CD4-positive, alpha-beta memory T cell (primary cell): ENCODE results near the gene ERBB4. TPM values are rescaled to one million over a fixed set of nuclear protein-coding genes. Genes with fewer than 3 reads are reported as not detected.
"Not testable (repeated sequence)": the region's sequence is repeated elsewhere in the genome, so short reads cannot be mapped to it uniquely, and the experiment has no call there.

Experiments
- CTCF ChIA-PET: fragments of 350-600 bp; sonication (Branson Sonifier 250); formaldehyde crosslinking; loops from one replicate; lab custom pipeline; 2021; ENCODE audit warnings: inconsistent platforms; ENCODE audit not compliant: partially characterized antibody; lab: Charles Lee
- POLR2A ChIA-PET: fragments of 350-600 bp; sonication (Branson Sonifier 250); formaldehyde crosslinking; loops from one replicate; lab custom pipeline; 2021; ENCODE audit not compliant: partially characterized antibody; lab: Charles Lee
- DNase-seq, 5 donors: peaks; one replicate each; pipeline versions ENCODE4 v3.0.0 to v3.0.0-alpha.2; 2020 to 2022; ENCODE audit warnings: mixed read lengths in 1 of 5
- H3K27ac ChIP-seq: one replicate; pipeline ENCODE4 v1.7.0; 2013; ENCODE audit warnings: low read depth, low read length
- H3K27me3 ChIP-seq: 2 replicates; pipeline ENCODE4 v1.7.0; 2013; ENCODE audit warnings: mild to moderate bottlenecking, low read length, moderate library complexity; ENCODE audit not compliant: insufficient read depth
- H3K36me3 ChIP-seq: 2 replicates; pipeline ENCODE4 v1.7.0; 2013; ENCODE audit warnings: mild to moderate bottlenecking, low read length, moderate library complexity; ENCODE audit not compliant: insufficient read depth
- H3K4me1 ChIP-seq: 2 replicates; pipeline ENCODE4 v1.7.0; 2013; ENCODE audit warnings: mild to moderate bottlenecking, low read length, moderate library complexity; ENCODE audit not compliant: insufficient read depth
- H3K4me3 ChIP-seq, 2 donors: one replicate each; pipeline ENCODE4 v1.7.0; 2013; ENCODE audit warnings: low read length in 2 of 2, mild to moderate bottlenecking in 1 of 2
- H3K9me3 ChIP-seq, 2 donors: one replicate each; pipeline ENCODE4 v1.7.0; 2013; ENCODE audit warnings: low read length in 2 of 2, control low read depth in 1 of 2; ENCODE audit not compliant: control insufficient read depth in 1 of 2
- H3K27ac Mint-ChIP-seq, 7 donors: one replicate each; pipeline ENCODE4 v1.8.0; 2020 to 2021; ENCODE audit warnings: mixed read lengths in 7 of 7, mild to moderate bottlenecking in 6 of 7, inconsistent platforms in 3 of 7, moderate library complexity in 3 of 7
- H3K27me3 Mint-ChIP-seq, 2 donors: one replicate each; pipeline ENCODE4 v1.8.0; 2020 to 2021; ENCODE audit warnings: mixed read lengths in 2 of 2
- H3K36me3 Mint-ChIP-seq, 2 donors: one replicate each; pipeline ENCODE4 v1.8.0; 2020 to 2021; ENCODE audit warnings: mixed read lengths in 2 of 2, inconsistent platforms in 1 of 2, mild to moderate bottlenecking in 1 of 2
- H3K4me1 Mint-ChIP-seq, 4 donors: one replicate each; pipeline ENCODE4 v1.8.0; 2020 to 2021; ENCODE audit warnings: mixed read lengths in 4 of 4, mild to moderate bottlenecking in 1 of 4
- H3K4me3 Mint-ChIP-seq, 8 donors: one replicate each; pipeline ENCODE4 v1.8.0; 2020 to 2021; ENCODE audit warnings: mixed read lengths in 8 of 8, mild to moderate bottlenecking in 7 of 8, moderate library complexity in 6 of 8, inconsistent platforms in 3 of 8
- H3K9me3 Mint-ChIP-seq, 8 donors: one replicate each; pipeline ENCODE4 v1.8.0; 2020 to 2021; ENCODE audit warnings: mixed read lengths in 8 of 8, mild to moderate bottlenecking in 5 of 8, inconsistent platforms in 3 of 8, moderate library complexity in 1 of 8
- intact Hi-C: fragments of 100-400 bp; cut with micrococcal nuclease; formaldehyde crosslinking; loops from one replicate; pipeline ENCODE4 v1.15.1; 2023
- polyA plus RNA-seq, 2 donors: library from polyadenylated mRNA; unstranded; fragments of 300-500 nt; fragmentation: Illumina TruSeq; gene quantifications; one replicate each; pipeline ENCODE4 v1.2.3, GENCODE V29; 2021
- total RNA-seq, 2 experiments: library from RNA; stranded (reverse); gene quantifications; one replicate each; pipeline ENCODE4 v1.2.3, GENCODE V29; 2021

Gene ERBB4
- total and polyA plus RNA-seq, 4 experiments from 2014 or later = not detected

GRCh38 chr2:212191438-212191837, 347.2 kb downstream of the ERBB4 start:
- intact Hi-C loops, CTCF ChIA-PET, H3K4me1 ChIP-seq, POLR2A ChIA-PET, H3K27me3 ChIP-seq, H3K4me1 Mint-ChIP-seq, H3K36me3 Mint-ChIP-seq, H3K9me3 ChIP-seq, H3K4me3 ChIP-seq, H3K36me3 ChIP-seq, H3K9me3 Mint-ChIP-seq, H3K4me3 Mint-ChIP-seq, H3K27ac ChIP-seq, H3K27ac Mint-ChIP-seq, DNase-seq, H3K27me3 Mint-ChIP-seq: not testable (repeated sequence)

GRCh38 chr2:212186166-212186565, 352.4 kb downstream of the ERBB4 start:
- Histone ChIP-seq H3K9me3 (no peaks in the 10 kb centered on the region), H3K27ac (no peak overlapping the region), H3K4me3 (no peak overlapping the region), H3K4me1 (no peaks in the 10 kb centered on the region), H3K27me3 (no peaks in the 10 kb centered on the region), H3K36me3 (no peaks in the 10 kb centered on the region)
- no peak for DNase-seq
- ChIA-PET CTCF (no interaction called here), POLR2A (no interaction called here)
- Mint-ChIP-seq H3K9me3 (peaks cover 0 to 4% (median 0%) of the 10 kb centered on the region in 8 donors), H3K4me1 (no peaks in the 10 kb centered on the region), H3K27ac (no peak overlapping the region), H3K36me3 (no peaks in the 10 kb centered on the region), H3K27me3 (no peaks in the 10 kb centered on the region), H3K4me3 (no peak overlapping the region)
- intact Hi-C loops = no loop called here

GRCh38 chr2:212181646-212182045, 357.0 kb downstream of the ERBB4 start:
- H3K36me3 ChIP-seq = no peaks in the 10 kb centered on the region

DNA sequence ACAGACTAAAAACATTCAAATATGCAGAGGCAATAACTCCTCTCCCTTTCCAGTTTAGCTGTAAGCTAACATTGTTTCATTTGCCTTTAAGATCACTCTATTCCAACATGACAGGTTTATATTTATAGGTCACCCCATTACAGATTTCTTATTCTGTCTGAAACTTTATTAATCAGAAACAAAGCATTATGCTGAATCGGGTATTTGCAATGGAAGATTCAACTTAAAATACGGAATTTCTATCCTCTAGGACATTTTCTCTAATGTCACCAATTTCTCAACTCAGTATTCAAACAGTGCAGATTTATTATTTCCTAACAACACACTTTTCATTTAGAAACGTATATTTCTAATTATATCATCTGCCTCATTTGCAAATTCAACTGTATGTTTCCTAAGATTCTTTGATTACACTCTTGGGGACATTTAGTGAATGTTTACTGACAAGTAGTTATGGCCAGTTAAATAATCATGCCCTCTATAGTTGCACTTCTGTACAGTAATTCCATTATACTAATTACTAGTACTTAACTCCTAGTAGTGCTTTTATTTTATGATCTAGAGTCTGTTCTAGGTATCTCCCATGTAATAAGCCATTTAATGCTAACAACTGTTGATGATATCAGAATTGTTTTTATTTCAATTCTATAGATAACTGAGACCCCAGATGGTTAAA, 358.1 kb downstream of the ERBB4 start:
- intact Hi-C loops = loop anchor here (2.0 kb wide), 1 partner anchor 42 kb away; no protein-coding TSS in a partner anchor
- no peaks in the 10 kb centered on the region for H3K27me3 ChIP-seq
- Mint-ChIP-seq H3K4me1 (no peaks in the 10 kb centered on the region), H3K36me3 (no peaks in the 10 kb centered on the region), H3K9me3 (peaks cover 0 to 3% (median 0%) of the 10 kb centered on the region in 8 donors), H3K4me3 (no peak overlapping the region), H3K27ac (no peak overlapping the region), H3K27me3 (no peaks in the 10 kb centered on the region)
- ChIA-PET POLR2A (no interaction called here), CTCF (no interaction called here)
- H3K9me3 ChIP-seq = no peaks in the 10 kb centered on the region
- DNase-seq = no peak
- no peaks in the 10 kb centered on the region for H3K4me1 ChIP-seq
- no peak overlapping the region for H3K27ac ChIP-seq
- H3K4me3 ChIP-seq = no peak overlapping the region
- no peaks in the 10 kb centered on the region for H3K36me3 ChIP-seq

More at GRCh38 chr2:212181646-212182045, 357.0 kb downstream of the ERBB4 start:
- H3K4me3 Mint-ChIP-seq = no peak overlapping the region
- Histone ChIP-seq H3K4me1 (no peaks in the 10 kb centered on the region), H3K27me3 (no peaks in the 10 kb centered on the region), H3K4me3 (no peak overlapping the region), H3K27ac (no peak overlapping the region), H3K9me3 (no peaks in the 10 kb centered on the region)
- H3K4me1 Mint-ChIP-seq = no peaks in the 10 kb centered on the region
- H3K27ac Mint-ChIP-seq = no peak overlapping the region
- no peaks in the 10 kb centered on the region for H3K36me3 Mint-ChIP-seq
- H3K27me3 Mint-ChIP-seq = no peaks in the 10 kb centered on the region
- CTCF ChIA-PET = no interaction called here
- intact Hi-C loops = loop anchor here (2.0 kb wide), 1 partner anchor 43 kb away; no protein-coding TSS in a partner anchor
- peaks cover 0 to 4% (median 0%) of the 10 kb centered on the region in 8 donors for H3K9me3 Mint-ChIP-seq
- DNase-seq = no peak
- POLR2A ChIA-PET = no interaction called here

DNA sequence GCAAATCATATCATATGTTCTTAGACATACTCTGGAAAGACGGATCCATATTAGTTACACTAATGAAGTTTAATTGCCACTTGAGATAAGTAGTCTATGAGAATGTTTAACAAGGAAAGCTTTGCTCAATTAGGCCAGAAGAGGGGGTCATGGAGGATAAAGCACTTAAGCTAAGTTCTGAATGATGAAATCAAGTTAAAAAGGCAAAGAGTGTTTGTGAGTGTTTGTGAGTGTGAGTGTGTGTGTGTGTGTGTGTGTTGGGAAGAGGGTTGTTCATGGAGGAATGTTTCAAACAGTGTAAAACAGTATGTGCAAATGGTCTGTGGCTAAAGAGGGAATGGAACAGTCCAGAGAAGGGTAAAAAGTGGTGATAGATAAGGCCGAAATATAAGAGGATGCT, 360.9 kb downstream of the ERBB4 start:
- Histone ChIP-seq H3K27ac (no peak overlapping the region), H3K4me3 (no peak overlapping the region), H3K36me3 (no peaks in the 10 kb centered on the region), H3K4me1 (no peaks in the 10 kb centered on the region), H3K9me3 (no peaks in the 10 kb centered on the region), H3K27me3 (no peaks in the 10 kb centered on the region)
- no peak for DNase-seq
- ChIA-PET POLR2A (no interaction called here), CTCF (no interaction called here)
- intact Hi-C loops = no loop called here
- no peaks in the 10 kb centered on the region for H3K27me3 Mint-ChIP-seq
- H3K27ac Mint-ChIP-seq = no peak overlapping the region
- peaks cover 0 to 3% (median 0%) of the 10 kb centered on the region in 8 donors for H3K9me3 Mint-ChIP-seq
- no peaks in the 10 kb centered on the region for H3K4me1 Mint-ChIP-seq
- H3K36me3 Mint-ChIP-seq = no peaks in the 10 kb centered on the region
- no peak overlapping the region for H3K4me3 Mint-ChIP-seq

DNA sequence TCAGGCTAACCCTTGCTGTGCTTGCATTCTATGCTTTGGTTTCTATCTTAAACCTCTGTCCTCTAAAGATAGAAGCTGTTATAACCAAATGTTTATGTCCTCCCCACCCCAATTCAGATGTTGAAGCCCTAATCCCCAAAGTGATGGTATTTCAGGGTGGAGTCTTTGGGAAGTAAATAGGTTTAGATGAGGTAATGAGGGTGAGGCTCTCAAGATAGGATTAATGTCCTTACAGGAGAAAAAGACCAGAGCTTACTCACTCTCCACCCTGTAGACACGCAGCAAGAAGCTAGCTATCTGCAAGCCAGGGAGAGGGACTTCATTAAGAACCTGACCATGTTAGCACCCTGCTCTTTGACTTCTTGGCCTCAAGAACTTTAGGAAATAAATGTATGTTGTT, 362.5 kb downstream of the ERBB4 start:
- intact Hi-C loops = no loop called here

GRCh38 chr2:212173756-212174510, 364.7 kb downstream of the ERBB4 start:
- H3K4me3 Mint-ChIP-seq = no peak overlapping the region
- H3K27me3 Mint-ChIP-seq = no peaks in the 10 kb centered on the region
- Histone ChIP-seq H3K27ac (no peak overlapping the region), H3K4me1 (no peaks in the 10 kb centered on the region), H3K4me3 (no peak overlapping the region), H3K36me3 (no peaks in the 10 kb centered on the region), H3K27me3 (no peaks in the 10 kb centered on the region), H3K9me3 (peaks cover 0 to 3% of the 10 kb centered on the region in 2 donors)
- POLR2A ChIA-PET = no interaction called here
- CTCF ChIA-PET = no interaction called here
- intact Hi-C loops = no loop called here
- H3K27ac Mint-ChIP-seq = no peak overlapping the region
- no peaks in the 10 kb centered on the region for H3K4me1 Mint-ChIP-seq
- H3K36me3 Mint-ChIP-seq = no peaks in the 10 kb centered on the region
- no peak for DNase-seq
- peaks cover 0 to 14% (median 10%) of the 10 kb centered on the region in 8 donors for H3K9me3 Mint-ChIP-seq

More for the DNA sequence above, 362.5 kb downstream of the ERBB4 start:
- H3K9me3 ChIP-seq = peaks cover 0 to 3% of the 10 kb centered on the region in 2 donors
- no peak overlapping the region for H3K4me3 ChIP-seq
- H3K27me3 ChIP-seq = no peaks in the 10 kb centered on the region
- Mint-ChIP-seq H3K27me3 (no peaks in the 10 kb centered on the region), H3K4me3 (no peak overlapping the region), H3K9me3 (peaks cover 0 to 6% (median 5%) of the 10 kb centered on the region in 8 donors), H3K4me1 (no peaks in the 10 kb centered on the region), H3K36me3 (no peaks in the 10 kb centered on the region), H3K27ac (no peak overlapping the region)
- H3K36me3 ChIP-seq = no peaks in the 10 kb centered on the region
- no peaks in the 10 kb centered on the region for H3K4me1 ChIP-seq
- DNase-seq = no peak
- no peak overlapping the region for H3K27ac ChIP-seq
- CTCF ChIA-PET = no interaction called here
- POLR2A ChIA-PET = no interaction called here
